Suprapubic skin (tissue), 3 donors: ENCODE data around the gene SYNM.
A peak's percentile ranks its signal among the peaks of the same experiment; 100 is the strongest.

Source experiments
- POLR2A ChIP-seq, 2 donors: fragments of 450-650 bp; IDR thresholded peaks; one replicate each; pipeline ENCODE4 v1.6.1; 2017; ENCODE audit warnings: antibody characterized with exemption in 2 of 2, mild to moderate bottlenecking in 2 of 2, moderate library complexity in 2 of 2
- TF ChIP-seq, protein P1 (sequence below), 2 donors: fragments of 200-600 bp in 1 of 2; fragments of 450-650 bp in 1 of 2; sonication (generic) in 1 of 2; IDR thresholded peaks; one replicate each; pipeline ENCODE4 v1.5.1; 2016 to 2019; ENCODE audit warnings: antibody characterized with exemption in 2 of 2, mild to moderate bottlenecking in 1 of 2, moderate library complexity in 1 of 2

- TF ChIP-seq, protein P1, sequence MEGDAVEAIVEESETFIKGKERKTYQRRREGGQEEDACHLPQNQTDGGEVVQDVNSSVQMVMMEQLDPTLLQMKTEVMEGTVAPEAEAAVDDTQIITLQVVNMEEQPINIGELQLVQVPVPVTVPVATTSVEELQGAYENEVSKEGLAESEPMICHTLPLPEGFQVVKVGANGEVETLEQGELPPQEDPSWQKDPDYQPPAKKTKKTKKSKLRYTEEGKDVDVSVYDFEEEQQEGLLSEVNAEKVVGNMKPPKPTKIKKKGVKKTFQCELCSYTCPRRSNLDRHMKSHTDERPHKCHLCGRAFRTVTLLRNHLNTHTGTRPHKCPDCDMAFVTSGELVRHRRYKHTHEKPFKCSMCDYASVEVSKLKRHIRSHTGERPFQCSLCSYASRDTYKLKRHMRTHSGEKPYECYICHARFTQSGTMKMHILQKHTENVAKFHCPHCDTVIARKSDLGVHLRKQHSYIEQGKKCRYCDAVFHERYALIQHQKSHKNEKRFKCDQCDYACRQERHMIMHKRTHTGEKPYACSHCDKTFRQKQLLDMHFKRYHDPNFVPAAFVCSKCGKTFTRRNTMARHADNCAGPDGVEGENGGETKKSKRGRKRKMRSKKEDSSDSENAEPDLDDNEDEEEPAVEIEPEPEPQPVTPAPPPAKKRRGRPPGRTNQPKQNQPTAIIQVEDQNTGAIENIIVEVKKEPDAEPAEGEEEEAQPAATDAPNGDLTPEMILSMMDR (IDR thresholded peaks at IDR 0.05) = peak; percentile 35 to 79
- TF ChIP-seq POLR2A (IDR thresholded peaks at IDR 0.05) = peak in 1 of 2 donors; percentile 30
Observed at GRCh38 chr15:99104788-99105513, at the start of gene SYNM.
